Ovary (tissue), 3 donors: ENCODE measurements around the gene NOP53.

Source experiments
- CTCF ChIP-seq, 3 donors: fragments of 450-650 bp in 2 of 3; fragments of 200-600 bp in 1 of 3; IDR thresholded peaks; one replicate each; pipeline versions ENCODE4 v1.5.1 to v1.8.0; 2016 to 2022; ENCODE audit warnings: antibody characterized with exemption in 3 of 3, mild to moderate bottlenecking in 1 of 3
- EP300 ChIP-seq: sonication (generic); formaldehyde crosslinking; IDR thresholded peaks from one replicate; pipeline ENCODE4 v1.6.1; 2017; ENCODE audit warnings: antibody characterized with exemption
- donor health status: DM: no; HTN: no; CAD: no.

GRCh38 chr19:47714339-47714738 is 31.0 kb upstream of the NOP53 start:
- TF ChIP-seq CTCF (IDR thresholded peaks at IDR 0.05), result no peak
- TF ChIP-seq EP300, result no peak
